ENCODE results near the gene SHISA8.
A peak's percentile ranks its signal among the peaks of the same experiment; 100 is the strongest.

SHISA8 gene

GRCh38 chr22:41925783-41926460 is 11.0 kb upstream of the SHISA8 start:
- TF ChIP-seq NFRKB (IDR thresholded peaks at IDR 0.05) (no peak), HDGF (IDR thresholded peaks at IDR 0.05; ENCODE audit: borderline replicate concordance) (no peak), FOXK2 (IDR thresholded peaks at IDR 0.05) (no peak)
- ChIA-PET CTCF (interaction anchor here (0.5 to 1.8 kb wide), 24 partner anchors 8 to 606 kb away, joined by 3 to 10 read pairs (median 4); partner anchors contain the start of genes CENPM and SREBF2), POLR2A (interaction anchor here (0.6 to 1.2 kb wide), 6 partner anchors 15 to 229 kb away, joined by 3 to 6 read pairs (median 4); partner anchors contain the start of genes CENPM, NDUFA6 and SREBF2)
- peak; percentile 84 for DNase-seq (ENCODE audit: extremely low spot score)

- ChIA-PET CTCF (interaction anchor here (0.8 to 0.9 kb wide), 2 partner anchors 62 to 168 kb away, joined by 4 to 8 read pairs; no protein-coding TSS in a partner anchor), POLR2A (interaction anchor here (1.2 to 2.2 kb wide), 3 partner anchors 9 to 124 kb away, joined by 4 to 8 read pairs (median 5); partner anchors contain the start of genes CENPM and SHISA8)
- no peak for DNase-seq (ENCODE audit: extremely low spot score)
- no peak for TF ChIP-seq FOXM1 (IDR thresholded peaks at IDR 0.05; ENCODE audit: borderline replicate concordance)
- TF ChIP-seq SP1 (IDR thresholded peaks at IDR 0.05), result no peak
These were observed 8.9 kb upstream of the SHISA8 start for GRCh38 chr22:41923595-41924276.

DNA sequence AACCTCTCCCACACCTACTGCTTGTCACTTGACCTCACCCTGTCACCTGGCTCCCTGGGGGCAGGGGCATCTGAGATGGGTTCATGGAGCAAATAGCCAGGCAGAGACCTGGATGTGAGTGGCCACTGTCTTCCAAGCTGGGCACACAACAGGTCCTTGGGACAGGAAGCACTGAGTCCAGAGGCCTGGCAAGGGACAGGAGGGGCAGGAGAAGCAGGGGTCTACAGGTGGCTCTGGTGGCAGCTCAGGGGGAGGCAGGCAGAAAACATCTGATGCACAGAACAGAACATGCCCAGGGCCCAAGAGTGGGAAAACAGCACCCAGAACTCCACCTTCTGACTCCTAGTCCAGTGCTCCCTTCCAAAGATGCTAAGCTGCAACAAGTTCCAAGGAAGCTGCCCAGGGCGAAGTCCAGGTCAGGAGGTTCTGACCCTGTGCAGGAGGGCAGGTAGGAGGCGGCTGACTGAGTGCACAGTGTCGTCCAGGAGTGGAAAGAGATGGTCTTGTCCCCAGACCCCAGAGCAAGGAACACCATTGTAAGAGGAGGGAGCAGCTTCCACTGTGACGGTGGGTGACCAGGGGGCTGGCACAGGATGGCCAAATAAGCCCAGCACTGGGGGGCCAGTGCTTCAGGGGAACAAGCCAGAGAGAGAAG is 8.2 kb upstream of the SHISA8 start:
- ChIA-PET POLR2A (interaction anchor here (1.2 to 2.2 kb wide), 3 partner anchors 8 to 123 kb away, joined by 4 to 8 read pairs (median 5); partner anchors contain the start of genes CENPM and SHISA8), CTCF (interaction anchor here (0.8 to 0.9 kb wide), 2 partner anchors 61 to 168 kb away, joined by 4 to 8 read pairs; no protein-coding TSS in a partner anchor)
- no peak for DNase-seq (ENCODE audit: extremely low spot score)
- TF ChIP-seq SUZ12 (IDR thresholded peaks at IDR 0.05) (no peak), FOXM1 (IDR thresholded peaks at IDR 0.05; ENCODE audit: borderline replicate concordance) (no peak), ARNT (IDR thresholded peaks at IDR 0.05) (no peak)
- TF ChIP-seq, protein P1, sequence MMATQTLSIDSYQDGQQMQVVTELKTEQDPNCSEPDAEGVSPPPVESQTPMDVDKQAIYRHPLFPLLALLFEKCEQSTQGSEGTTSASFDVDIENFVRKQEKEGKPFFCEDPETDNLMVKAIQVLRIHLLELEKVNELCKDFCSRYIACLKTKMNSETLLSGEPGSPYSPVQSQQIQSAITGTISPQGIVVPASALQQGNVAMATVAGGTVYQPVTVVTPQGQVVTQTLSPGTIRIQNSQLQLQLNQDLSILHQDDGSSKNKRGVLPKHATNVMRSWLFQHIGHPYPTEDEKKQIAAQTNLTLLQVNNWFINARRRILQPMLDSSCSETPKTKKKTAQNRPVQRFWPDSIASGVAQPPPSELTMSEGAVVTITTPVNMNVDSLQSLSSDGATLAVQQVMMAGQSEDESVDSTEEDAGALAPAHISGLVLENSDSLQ (IDR thresholded peaks at IDR 0.05), result no peak

GRCh38 chr22:41922328-41922727 is 7.5 kb upstream of the SHISA8 start:
- CTCF ChIA-PET, result no interaction called here
- TF ChIP-seq HDGF (IDR thresholded peaks at IDR 0.05; ENCODE audit: borderline replicate concordance), result no peak
- TF ChIP-seq NFRKB (IDR thresholded peaks at IDR 0.05), result no peak
- TF ChIP-seq, protein P1 (IDR thresholded peaks at IDR 0.05), result no peak
- no peak for TF ChIP-seq TARDBP (IDR thresholded peaks at IDR 0.05)
- TF ChIP-seq BHLHE40 (IDR thresholded peaks at IDR 0.05; ENCODE audit: borderline replicate concordance), result no peak
- no peak for TF ChIP-seq ARNT (IDR thresholded peaks at IDR 0.05)
- TF ChIP-seq SP1 (IDR thresholded peaks at IDR 0.05), result no peak
- no peak for DNase-seq (ENCODE audit: extremely low spot score)
- POLR2A ChIA-PET, result interaction anchor here (1.2 kb wide), 1 partner anchor 123 kb away, joined by 5 read pairs; no protein-coding TSS in a partner anchor

GRCh38 chr22:41920271-41920976 is 5.5 kb upstream of the SHISA8 start:
- CTCF ChIA-PET, result no interaction called here
- TF ChIP-seq, protein P1 (IDR thresholded peaks at IDR 0.05), result no peak
- TF ChIP-seq SUZ12 (IDR thresholded peaks at IDR 0.05) (no peak), ELF4 (IDR thresholded peaks at IDR 0.05) (no peak), ZNF384 (IDR thresholded peaks at IDR 0.05) (no peak), FOXM1 (IDR thresholded peaks at IDR 0.05; ENCODE audit: borderline replicate concordance) (no peak), ARNT (IDR thresholded peaks at IDR 0.05) (no peak), FOXK2 (IDR thresholded peaks at IDR 0.05) (no peak), TARDBP (IDR thresholded peaks at IDR 0.05) (no peak), SP1 (IDR thresholded peaks at IDR 0.05) (no peak), NFRKB (IDR thresholded peaks at IDR 0.05) (no peak), BHLHE40 (IDR thresholded peaks at IDR 0.05; ENCODE audit: borderline replicate concordance) (no peak), FOXA1 (IDR thresholded peaks at IDR 0.05) (no peak), L3MBTL2 (conservative IDR thresholded peaks at IDR 0.05) (no peak), CTBP1 (IDR thresholded peaks at IDR 0.05; ENCODE audit: borderline replicate concordance) (no peak)
- no peak for DNase-seq (ENCODE audit: extremely low spot score)
- POLR2A ChIA-PET, result no interaction called here

Measured in HEK293T (cell line).